HG03520 (cell line): ENCODE data around the gene ZBTB20.

ENCODE experiments used
- ATAC-seq: cut with Tn5 transposase; IDR thresholded peaks from one replicate; pipeline ENCODE4 v1.9.1; 2021; ENCODE audit warnings: mild to moderate bottlenecking, moderate library complexity; ENCODE audit not compliant: unreplicated experiment

ZBTB20 gene

GRCh38 chr3:114792159-114792918, 354.7 kb downstream of the ZBTB20 start:
- ATAC-seq: no peak

- no peak for ATAC-seq
These were observed 356.3 kb downstream of the ZBTB20 start for GRCh38 chr3:114790752-114791151.

- ATAC-seq: no peak
These were observed 357.3 kb downstream of the ZBTB20 start for GRCh38 chr3:114789803-114790202.

GRCh38 chr3:114775395-114775794, 371.7 kb downstream of the ZBTB20 start:
- no peak for ATAC-seq

- ATAC-seq: no peak
These were observed 376.2 kb downstream of the ZBTB20 start for GRCh38 chr3:114770874-114771273.

GRCh38 chr3:114764056-114764492, 383.0 kb downstream of the ZBTB20 start:
- no peak for ATAC-seq

GRCh38 chr3:114762144-114762543, 384.9 kb downstream of the ZBTB20 start:
- ATAC-seq: no peak

- no peak for ATAC-seq
These were observed 386.4 kb downstream of the ZBTB20 start for GRCh38 chr3:114760679-114761078.

GRCh38 chr3:114758831-114759699, 388.0 kb downstream of the ZBTB20 start:
- ATAC-seq: no peak

- peak; percentile 82 for ATAC-seq
These were observed 390.4 kb downstream of the ZBTB20 start for GRCh38 chr3:114756506-114757279.

GRCh38 chr3:114746502-114746901, 400.6 kb downstream of the ZBTB20 start:
- no peak for ATAC-seq

- no peak for ATAC-seq
These were observed 401.5 kb downstream of the ZBTB20 start for GRCh38 chr3:114745322-114746240.

GRCh38 chr3:114743746-114744485, 403.2 kb downstream of the ZBTB20 start:
- no peak for ATAC-seq

GRCh38 chr3:114741066-114741465, 406.0 kb downstream of the ZBTB20 start:
- no peak for ATAC-seq

- ATAC-seq: no peak
These were observed 407.5 kb downstream of the ZBTB20 start for GRCh38 chr3:114739627-114740026.

GRCh38 chr3:114732353-114732752, 414.7 kb downstream of the ZBTB20 start:
- ATAC-seq: no peak

GRCh38 chr3:114730397-114730796, 416.7 kb downstream of the ZBTB20 start:
- no peak for ATAC-seq

GRCh38 chr3:114727373-114727772, 419.7 kb downstream of the ZBTB20 start:
- ATAC-seq: no peak

GRCh38 chr3:114725966-114726365, 421.1 kb downstream of the ZBTB20 start:
- ATAC-seq: no peak
